ENCODE data around the gene GGN.

DNA sequence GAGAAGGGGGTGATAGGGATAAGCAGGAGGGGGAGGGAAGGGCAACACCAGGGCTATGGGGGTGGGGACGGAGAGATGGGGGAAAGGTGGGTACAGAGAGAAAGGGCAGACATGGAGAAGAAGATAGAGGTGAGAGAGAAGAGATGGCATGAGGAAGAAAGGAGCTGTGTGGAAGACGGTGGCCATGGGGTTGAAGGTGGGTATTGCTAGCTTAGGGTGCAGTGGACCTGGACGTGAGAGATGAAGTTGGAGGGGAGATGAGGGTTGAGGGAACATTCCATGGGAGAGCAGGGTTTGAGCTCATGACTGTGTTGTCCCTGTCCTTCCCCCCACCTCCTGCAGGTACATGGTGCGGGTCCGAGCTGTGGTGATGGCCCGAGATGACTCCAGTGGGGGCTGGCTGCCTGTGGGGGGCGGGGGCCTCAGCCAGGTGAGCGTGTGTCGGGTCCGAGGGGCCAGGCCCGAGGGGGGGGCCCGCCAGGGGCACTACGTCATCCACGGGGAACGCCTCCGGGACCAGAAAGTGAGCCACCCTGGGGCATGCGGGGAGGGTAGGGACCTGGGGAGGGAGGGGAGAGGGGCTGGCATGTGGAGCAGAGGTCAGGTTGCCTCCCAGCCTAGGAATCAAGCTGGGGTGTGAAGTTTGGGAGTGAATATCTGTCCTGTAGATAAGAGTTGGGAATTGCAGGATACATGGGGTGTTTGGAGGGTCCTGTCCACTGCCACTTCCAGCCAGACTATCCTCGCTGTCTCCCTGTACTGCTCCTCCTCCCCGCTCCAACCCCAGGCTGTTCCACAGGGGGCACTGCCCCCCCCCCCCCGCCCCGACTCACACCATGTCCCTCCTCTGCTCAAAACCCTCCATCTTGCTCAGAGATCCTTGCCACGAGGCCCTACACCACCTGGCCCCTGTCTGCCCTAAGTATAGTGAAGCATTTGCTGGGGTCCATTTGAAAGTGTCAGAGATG, 2.4 kb upstream of the GGN start:
- TF ChIP-seq, protein P1, sequence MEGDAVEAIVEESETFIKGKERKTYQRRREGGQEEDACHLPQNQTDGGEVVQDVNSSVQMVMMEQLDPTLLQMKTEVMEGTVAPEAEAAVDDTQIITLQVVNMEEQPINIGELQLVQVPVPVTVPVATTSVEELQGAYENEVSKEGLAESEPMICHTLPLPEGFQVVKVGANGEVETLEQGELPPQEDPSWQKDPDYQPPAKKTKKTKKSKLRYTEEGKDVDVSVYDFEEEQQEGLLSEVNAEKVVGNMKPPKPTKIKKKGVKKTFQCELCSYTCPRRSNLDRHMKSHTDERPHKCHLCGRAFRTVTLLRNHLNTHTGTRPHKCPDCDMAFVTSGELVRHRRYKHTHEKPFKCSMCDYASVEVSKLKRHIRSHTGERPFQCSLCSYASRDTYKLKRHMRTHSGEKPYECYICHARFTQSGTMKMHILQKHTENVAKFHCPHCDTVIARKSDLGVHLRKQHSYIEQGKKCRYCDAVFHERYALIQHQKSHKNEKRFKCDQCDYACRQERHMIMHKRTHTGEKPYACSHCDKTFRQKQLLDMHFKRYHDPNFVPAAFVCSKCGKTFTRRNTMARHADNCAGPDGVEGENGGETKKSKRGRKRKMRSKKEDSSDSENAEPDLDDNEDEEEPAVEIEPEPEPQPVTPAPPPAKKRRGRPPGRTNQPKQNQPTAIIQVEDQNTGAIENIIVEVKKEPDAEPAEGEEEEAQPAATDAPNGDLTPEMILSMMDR (optimal IDR thresholded peaks at IDR 0.05 in 1 of 3, IDR thresholded peaks at IDR 0.05 in 1 of 3, conservative IDR thresholded peaks at IDR 0.05 in 1 of 3; ENCODE audit: extremely low read depth in 1 of 3, insufficient read depth in 2 of 3, low read length in 3 of 3): no peak
- TF ChIP-seq EZH2 (IDR thresholded peaks at IDR 0.05; ENCODE audit: low read length): no peak
